Activated effector memory CD4-positive, alpha-beta T cell treated with Interleukin-2 at 50 U/mL for 16 hours (primary cell): ENCODE results near the gene HDAC11.
A peak's percentile ranks its signal among the peaks of the same experiment; 100 is the strongest.
"Not testable (repeated sequence)": the region's sequence is repeated elsewhere in the genome, so short reads cannot be mapped to it uniquely, and the experiment has no call there.

Experiments used
- DNase-seq: peaks from one replicate; pipeline ENCODE4 v3.0.0-alpha.2; 2020

The HDAC11 gene

DNA sequence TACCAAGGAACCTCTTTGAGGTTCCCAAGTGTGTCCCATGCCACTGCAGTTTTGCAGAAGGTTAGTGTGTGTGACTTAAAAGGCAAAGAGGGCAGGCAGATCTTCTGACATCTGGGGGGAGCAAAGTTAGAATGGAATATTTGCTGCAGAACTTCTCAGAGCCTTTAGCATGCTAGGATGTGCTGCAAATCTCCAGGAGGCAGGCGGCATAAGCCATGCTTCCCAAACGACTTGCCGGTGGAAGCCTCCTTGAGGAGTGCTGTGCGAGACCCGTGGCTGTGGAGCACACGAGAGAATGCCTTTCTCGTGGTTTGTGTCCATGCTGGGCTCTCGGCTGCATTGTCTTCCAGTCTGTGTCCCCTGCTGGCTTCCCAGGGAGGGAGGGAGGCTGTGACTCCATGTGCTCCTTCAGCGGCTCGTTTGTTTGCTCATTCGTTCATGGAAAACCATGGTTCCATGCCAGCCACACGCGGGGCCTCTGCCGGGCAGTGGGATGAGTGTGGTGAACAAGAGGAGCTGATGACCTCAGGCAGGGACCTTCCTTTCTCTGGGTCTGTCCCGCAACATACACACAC, 13.8 kb downstream of the HDAC11 start:
- DNase-seq = no peak

DNA sequence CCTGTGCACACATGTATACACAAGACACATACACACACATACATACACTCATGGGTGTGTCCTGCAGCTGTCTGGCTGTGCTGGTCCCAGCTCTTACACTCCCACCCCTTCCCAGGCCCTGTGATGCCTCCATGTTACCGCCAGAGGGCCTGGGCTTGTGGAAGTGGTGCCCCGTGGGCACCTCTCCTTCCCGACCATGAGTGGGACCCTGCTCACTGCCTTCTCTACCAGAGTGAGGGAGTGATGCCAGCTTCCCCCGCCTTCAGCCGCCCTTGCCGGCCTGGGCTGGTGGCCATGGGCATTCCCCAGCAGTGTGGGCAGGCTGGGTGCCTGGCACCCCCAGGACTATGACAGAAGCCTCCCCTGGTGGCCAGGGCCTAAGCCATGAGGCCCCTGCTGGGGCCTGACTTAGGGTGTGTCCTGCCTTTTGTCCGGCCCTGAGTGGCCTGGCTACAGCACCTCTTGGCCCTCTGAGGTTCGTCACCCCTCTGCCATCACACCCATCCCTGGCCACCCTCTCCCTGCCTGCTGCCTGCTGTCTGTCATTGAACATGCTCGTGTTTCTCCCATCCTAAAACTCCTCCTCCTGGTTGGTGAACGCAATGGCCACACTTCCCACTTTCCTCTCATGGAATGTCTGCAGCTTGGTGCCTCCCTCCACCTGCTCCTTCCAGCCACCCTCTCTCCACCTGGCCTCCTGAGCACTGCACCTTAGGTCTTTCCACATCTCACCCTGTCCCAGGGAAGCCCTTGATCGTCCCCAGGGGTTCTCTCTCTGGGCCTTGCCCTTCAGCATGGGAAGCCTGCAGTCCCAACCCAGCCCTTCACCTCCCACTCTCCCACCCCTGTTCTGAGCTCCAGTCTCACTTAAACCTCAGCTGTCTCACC, 14.6 kb downstream of the HDAC11 start:
- DNase-seq = no peak

DNA sequence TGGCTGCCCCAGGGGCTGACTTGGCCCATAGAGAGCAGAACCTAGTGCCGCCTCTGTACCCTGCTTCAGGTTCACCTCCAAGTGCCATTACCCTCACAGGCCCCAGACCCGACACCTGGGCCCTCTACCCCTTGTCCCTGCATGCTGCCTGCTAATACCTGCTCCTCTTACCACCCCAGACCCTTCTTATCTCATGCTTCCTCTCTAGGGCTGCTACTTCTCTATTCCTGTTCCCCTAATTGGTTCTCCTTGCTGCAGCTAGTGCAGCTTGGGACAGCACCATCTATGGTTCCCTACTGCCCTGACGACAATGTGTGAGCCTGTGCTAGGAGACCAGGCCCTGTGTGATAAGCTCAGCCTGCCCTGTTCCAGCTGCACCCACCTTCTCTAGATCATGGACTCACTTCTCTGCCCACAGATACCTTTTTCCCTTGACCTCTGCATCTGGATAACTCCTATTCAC, 15.3 kb downstream of the HDAC11 start:
- no peak for DNase-seq

DNA sequence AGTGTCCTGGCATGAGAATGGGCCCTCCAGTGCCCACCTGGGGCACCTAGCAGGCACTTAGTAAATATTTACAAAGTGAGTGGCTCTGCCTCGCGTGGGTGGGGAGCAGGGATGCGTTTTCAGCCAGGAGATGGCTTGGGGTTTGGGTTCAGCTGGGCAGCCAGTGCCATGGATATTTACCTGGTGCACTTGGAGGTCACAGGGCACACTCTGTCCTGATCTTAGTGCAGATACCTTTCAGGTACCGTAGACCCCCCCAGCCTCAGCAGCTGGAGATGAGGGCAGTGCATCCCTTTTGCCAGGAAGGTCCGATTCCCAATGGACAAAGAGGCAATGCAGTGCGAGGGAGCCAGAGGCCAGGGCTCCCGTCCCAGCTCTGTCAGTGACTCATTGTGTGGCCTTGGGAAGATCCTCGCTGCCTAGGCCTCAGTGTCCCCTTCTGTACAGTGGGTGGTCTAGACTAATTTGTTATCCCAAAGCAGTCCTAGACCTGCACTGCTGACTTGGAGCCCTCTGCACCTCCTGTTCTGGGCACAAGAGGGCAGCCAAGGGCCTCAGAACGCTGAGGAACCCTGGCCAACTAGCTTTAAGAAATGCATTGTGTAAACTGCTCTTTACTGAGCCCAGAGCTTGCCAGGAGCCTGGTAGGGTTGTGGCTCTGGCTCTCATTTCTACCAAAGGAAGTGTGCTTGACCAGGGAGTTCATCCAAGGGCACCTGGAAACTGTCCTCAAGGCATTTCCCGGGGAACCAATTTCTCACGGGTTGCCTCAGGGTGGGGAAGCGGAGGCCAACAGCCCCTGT, 16.0 kb downstream of the HDAC11 start:
- DNase-seq = peak; percentile 57

DNA sequence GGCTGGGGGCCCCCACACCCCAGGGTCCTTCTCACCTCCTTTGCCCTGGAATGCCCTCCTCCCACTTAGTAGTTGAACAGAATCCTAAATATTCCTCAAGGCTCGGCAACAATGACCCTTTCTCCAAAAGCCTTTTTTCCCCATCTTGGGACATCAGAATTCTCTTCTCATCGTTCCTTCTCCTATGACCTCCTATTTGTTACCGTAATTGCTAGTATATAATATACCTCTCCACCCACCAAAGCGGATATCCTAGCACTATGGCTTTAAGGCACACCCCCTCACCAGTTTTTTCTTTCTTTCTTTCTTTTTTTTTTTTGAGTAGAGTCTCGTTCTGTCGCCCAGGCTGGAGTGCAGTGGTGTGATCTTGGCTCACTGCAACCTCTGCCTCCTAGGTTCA, 16.8 kb downstream of the HDAC11 start:
- no peak for DNase-seq

DNA sequence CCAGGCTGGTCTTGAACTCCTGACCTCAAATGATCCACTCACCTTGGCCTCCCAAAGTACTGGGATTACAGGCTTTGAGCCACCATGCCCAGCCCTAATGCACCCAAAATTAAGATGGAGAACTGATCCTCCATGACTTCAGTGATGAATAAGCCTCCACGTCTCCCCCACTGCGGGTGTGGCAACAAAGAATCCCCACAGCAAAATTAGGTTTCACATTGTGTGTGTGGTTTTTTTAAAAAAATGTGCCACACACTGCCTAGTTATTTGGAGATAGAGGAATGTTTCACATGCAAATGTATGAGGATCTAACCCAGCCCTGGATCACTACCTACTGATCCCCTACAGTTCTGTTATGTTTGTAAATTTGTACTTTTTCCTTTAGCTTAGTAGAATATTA, 17.3 kb downstream of the HDAC11 start:
- no peak for DNase-seq

DNA sequence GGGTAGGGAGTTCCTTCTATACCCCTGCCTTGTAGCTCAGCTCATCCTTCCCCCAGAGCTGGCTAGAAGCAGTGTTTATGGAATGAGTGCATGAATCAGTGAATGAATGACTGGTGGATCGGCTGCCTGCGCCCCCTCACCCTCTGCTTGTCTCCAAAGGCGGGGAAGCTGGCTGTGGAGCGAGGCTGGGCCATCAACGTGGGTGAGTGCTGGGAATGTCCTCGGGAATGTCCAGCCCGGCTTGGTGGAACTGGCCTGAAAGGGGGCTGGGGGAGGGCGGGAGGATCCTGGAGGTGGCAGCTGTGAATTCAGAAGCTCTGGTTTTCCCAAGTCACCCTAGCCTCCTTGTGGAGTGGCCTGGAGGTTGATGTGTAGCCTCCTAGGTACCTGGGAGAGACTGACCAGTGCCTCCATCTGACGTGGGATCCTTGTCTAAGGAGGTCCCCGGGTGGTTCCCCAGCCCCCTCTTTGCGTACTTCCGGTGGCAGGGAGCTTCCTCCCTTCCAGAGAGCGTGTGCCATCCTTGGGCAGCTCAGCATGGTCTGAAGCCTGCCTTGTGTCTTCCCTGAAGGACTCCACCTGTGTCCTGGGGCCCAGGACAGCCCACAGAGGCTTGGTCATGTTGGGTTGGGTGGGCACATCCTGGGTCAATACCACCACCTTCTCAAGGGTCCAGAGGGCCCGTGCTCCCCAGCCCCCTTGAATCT, 18.4 kb downstream of the HDAC11 start:
- no peak for DNase-seq

DNA sequence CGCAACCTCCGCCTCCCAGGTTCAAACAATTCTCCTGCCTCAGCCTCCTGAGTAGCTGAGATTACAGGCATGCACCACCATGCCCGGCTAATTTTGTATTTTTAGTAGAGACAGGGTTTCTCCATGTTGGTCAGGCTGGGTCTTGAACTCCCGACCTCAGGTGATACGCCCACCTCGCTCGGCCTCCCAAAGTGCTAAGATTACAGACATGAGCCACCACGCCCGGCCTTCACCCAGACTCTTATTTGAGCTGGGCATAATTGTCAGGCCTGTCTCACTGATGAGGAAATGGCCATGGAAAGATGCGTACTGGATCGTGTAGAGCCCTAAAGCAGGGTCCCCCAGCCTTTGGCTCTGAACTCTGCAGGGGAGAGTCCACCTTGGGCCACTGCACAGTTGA, 19.1 kb downstream of the HDAC11 start:
- not testable (repeated sequence) for DNase-seq

DNA sequence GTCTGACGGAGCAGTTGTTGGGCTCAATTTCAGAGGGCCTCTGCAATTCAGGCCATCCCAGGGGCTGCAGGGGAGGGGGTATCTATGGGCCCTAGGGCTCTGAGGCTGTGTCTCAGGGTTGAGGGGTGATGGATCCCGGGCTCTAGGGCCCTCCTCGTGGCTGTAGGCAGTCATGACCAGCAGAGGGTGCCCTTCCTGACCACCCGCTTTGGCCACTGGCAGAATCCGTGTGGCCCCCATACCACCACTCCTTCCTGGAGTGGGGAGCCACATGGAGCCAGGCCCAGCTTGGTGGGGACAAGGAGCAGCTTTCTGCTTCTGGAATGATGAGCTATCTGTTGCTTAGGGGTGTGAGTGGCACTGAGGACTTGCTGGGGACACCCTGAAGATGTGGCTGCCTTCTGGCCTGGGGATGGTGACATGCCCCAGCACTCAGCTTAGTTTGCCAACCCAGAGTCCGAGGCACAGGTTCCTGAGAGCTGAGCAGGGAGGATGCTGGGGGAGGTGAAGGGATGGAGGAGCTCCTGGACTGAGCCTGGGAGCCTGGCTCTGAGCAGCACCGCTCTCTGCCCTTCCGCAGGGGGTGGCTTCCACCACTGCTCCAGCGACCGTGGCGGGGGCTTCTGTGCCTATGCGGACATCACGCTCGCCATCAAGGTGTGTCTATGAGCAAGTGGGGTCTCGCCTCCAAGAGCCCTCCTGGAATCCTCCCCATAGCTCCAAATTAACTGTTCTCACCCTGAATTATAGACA, 20.2 kb downstream of the HDAC11 start:
- DNase-seq = no peak

DNA sequence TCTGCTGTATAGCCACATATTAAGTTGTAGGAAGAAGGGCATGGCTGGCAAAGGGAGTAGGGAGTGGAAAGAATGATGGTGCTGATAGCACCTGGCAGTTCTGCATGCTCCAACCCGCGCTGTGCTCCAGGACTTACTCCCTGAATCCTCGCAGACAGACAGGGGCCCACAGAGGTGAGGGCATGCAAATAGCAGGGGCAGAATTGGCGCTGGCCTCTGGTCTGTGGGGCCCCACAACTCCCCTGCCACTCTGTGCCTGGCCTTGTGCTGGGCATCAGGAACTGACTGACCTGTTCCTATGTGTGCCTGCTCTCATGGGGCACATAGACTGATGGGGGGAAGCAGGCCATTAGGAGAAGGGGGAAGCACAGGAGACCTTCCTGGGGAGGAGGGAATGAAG, 20.9 kb downstream of the HDAC11 start:
- DNase-seq = no peak

DNA sequence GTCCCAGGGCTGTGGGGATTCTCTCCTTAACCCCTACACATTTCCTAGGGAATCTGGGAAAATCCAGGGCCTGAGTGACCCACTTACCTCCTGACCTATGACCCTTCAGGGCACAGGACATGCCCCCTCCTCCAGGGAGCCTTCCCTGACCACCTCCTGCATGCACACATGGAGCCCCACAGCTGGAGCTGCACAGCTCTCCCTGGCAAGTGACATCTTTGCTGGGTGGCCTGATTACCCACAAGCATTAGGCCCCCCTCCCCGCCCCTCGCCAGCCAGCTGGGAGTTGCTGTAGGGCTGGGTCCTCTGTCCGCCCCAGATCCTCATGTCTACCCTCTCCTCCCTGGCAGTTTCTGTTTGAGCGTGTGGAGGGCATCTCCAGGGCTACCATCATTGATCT, 21.4 kb downstream of the HDAC11 start:
- no peak for DNase-seq

DNA sequence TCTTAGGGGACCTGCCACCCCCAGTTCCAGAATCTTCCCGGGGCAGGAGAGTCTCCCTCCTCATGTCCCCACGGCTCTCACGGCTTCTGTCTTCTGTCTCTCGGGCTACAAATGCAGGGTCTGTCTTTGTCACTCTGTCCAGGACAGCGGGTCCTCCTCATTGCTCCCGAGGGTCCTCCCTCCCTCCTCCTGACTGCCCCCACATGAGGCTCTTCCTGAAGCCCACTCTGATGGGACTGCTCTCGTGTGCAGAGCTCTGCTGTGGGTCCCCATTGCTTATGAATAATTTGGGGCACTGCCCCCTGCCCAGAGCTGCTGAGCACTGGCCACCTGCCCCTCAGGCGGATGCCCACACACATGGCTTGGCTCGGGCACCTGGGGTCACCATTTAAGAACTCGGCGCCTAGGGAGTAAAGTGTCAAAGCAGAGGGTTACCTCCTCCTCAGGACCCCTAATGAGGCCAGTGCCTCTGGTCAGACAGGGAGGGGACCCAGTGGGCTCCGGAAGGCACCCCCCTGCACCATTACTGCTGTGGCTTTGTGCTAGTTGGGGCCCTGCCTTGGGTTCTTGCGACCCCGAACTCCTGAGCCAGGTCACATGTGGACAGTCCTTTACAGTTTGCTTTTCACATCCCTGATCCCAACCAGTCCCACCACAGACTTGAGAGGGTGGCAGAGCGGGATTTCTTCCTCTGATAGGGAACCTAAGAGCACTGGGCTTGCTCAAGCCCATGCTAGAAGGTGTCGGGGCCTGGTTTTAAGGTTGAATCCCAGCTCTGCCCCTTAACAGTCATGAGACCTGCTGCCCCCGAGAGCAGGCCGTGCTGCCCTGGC, 22.1 kb downstream of the HDAC11 start:
- DNase-seq = no peak

DNA sequence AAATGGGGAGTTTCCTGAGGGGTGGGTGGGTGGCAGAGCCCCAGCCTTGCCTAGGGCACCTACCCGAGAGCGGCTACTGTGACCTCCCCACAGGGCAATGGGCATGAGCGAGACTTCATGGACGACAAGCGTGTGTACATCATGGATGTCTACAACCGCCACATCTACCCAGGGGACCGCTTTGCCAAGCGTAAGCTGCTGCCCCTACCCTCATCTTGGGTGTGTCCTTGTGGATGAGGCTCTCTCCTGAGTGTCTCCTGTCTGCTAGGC, 22.6 kb downstream of the HDAC11 start:
- no peak for DNase-seq

DNA sequence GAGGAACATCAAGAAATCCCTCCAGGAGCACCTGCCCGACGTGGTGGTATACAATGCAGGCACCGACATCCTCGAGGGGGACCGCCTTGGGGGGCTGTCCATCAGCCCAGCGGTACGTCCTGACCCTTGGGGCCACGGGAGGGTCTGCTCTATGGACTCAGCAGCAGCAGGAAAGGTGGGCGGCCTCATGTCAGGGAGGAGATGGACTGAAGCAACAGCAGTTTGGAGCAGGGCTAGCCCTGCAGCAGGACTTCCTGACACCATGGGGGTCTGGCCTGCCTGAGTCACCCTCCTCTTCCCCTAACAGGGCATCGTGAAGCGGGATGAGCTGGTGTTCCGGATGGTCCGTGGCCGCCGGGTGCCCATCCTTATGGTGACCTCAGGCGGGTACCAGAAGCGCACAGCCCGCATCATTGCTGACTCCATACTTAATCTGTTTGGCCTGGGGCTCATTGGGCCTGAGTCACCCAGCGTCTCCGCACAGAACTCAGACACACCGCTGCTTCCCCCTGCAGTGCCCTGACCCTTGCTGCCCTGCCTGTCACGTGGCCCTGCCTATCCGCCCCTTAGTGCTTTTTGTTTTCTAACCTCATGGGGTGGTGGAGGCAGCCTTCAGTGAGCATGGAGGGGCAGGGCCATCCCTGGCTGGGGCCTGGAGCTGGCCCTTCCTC, 24.2 kb downstream of the HDAC11 start:
- no peak for DNase-seq

DNA sequence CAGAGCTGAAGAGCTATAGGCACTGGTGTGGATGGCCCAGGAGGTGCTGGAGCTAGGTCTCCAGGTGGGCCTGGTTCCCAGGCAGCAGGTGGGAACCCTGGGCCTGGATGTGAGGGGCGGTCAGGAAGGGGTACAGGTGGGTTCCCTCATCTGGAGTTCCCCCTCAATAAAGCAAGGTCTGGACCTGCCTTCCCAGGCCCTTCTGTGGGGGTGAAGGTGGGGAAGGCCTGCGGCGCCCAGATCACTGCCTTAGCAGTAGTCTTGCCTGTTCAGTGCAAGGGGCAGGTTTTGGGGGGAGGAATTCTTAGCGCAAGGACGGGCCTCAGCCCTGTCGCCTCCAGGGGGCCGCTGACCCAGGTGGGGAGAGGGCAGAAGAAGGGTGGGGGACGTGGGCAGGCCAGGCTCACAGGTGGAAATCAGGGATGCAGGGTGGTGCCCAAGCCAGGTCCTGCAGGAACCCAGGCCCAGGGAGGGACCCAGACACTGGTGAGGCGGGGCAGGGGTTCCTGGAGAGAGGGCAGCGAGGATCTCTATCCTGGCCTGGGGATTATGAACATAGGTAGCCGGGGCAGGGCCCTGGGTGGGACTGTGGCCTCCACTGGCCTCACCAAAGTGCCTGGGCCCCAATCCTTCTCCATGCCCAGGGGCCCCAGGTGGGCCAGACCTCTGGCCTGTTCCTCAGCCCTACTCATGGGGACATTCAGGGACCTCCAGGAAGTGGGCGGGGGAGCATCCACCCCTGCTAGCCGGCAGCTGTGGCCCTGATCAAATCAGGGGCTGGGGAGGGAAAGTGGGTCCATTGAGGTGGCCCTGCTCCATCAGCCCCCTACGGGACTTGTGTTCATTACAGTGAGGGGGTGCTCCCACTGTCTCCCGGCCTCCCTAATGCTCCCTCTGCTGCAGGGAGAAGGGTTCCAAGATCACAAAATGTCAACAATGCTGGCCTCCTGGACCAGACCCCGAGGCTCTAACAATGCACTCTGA, 25.3 kb downstream of the HDAC11 start:
- no peak for DNase-seq

DNA sequence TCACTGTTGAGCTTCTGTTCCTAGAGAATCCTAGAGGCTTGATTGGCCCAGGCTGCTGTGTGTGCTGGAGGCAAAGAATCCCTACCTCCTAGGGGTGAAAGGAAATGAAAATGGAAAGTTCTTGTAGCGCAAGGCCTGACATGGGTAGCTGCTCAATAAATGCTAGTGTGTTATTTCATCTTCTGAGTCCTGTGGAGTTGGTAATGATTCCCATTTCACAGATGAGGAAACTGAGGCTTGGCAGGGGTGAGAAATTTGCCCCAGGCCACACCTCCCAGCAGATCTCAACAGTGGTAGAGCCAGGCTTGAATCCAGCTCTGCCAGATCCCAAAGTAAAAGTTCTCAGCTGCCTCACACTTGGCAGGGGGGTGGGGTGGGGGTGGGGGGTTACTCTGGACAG, 26.1 kb downstream of the HDAC11 start:
- no peak for DNase-seq

DNA sequence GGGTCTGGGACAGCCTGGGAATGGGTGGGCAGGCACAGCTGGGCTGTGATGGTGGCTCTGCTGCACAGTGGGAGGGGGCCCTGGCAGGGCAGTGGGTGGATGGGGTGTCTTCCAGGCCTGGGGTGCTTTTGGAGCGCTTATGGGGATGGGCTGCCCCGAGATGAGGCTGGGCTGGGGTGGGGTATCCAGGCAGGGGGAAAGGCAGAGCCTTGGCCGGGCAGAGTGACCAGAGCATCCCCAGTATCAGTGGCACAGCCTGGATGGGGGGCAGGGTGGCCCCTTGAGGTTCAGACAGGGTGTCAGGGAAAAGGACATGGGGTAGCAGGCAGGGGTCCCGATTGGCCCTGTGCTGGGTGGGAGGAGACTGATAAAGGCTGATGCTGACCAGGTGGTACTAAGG, 26.6 kb downstream of the HDAC11 start:
- no peak for DNase-seq

DNA sequence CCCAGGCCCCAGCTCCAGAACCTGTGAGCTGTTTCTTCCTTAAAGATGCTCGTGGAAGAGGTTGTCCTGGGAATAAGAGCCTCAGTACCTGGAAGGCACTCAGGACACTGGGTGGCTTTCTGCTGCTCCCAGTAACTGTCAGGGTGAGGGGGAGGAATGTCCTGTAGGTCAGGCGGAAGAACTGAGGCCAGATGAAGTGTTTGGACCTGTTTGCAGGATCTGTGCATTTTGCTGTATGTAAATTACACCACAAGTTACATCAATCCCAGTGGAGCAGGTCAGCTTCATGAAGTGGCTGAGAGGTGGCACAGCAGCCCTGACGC, 27.1 kb downstream of the HDAC11 start:
- no peak for DNase-seq

DNA sequence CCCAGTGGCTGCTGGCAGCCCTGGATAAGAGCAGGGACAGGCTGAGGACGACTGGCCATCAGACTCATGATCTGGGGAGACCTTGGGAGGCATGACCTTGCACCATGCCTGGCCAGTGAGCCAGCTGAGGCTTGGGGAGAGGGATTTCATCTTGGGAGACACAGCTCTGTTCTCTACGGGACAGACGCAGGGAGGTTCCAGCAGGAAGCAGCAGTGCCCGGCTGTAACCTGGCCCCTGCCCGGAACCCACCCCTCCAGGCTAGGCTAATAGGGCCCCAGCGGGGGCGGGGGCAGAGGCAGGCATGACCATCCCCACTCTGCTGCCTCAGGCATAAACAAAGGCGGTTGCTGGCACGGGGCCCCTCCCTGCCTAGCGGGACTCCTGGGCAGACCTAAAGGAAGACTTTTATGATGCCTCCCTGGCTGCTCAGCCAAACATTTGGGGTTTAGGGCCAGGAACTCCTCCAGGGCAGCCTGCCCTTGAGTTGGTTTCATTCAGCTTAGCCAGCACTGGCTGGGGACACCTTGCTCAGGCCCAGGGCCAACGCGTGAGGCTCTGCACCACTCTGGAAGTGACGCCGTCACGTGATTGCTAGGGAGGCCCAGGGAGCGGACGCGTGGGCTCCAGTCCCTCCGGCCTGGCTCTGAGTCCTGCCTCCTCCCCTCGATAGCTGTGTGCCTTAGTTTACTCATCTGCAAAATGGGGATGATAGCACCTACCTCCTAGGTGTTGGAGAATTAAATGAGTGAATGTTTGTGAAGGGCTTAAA, 27.6 kb downstream of the HDAC11 start:
- no peak for DNase-seq
